Stimulated activated CD4-positive, alpha-beta T cell treated with anti-CD3 and anti-CD28 coated beads, TNF-alpha, amount 100 ng/mL, for 1 hour (primary cell): ENCODE measurements around the gene CAD.
"Not testable (repeated sequence)": the region's sequence is repeated elsewhere in the genome, so short reads cannot be mapped to it uniquely, and the experiment has no call there.

Experiments
- DNase-seq, 3 donors: peaks; one replicate each; pipeline ENCODE4 v3.0.0-alpha.2; 2020; ENCODE audit warnings: low read depth in 3 of 3, low spot score in 1 of 3

The CAD gene

DNA sequence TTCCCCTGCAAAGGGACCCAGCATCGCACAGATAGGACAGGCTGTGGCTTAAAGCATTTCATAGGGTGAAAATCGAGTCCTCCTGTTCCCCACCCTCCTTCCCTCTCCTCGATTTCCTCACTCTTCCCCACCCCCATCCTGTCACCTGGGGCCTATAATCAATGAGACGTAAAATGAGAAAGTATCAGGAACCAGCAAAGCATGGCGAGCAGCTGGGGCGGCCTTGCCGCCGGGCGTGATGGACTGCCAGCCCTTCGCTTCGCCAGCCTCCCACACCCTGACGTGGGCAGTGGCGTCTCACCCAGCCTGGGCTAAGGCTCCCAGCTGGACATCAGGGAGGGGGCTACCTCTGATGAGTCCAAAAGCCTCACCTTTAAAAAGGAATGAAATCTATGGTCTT lies 34.6 kb downstream of the CAD start:
- DNase-seq, result no peak

DNA sequence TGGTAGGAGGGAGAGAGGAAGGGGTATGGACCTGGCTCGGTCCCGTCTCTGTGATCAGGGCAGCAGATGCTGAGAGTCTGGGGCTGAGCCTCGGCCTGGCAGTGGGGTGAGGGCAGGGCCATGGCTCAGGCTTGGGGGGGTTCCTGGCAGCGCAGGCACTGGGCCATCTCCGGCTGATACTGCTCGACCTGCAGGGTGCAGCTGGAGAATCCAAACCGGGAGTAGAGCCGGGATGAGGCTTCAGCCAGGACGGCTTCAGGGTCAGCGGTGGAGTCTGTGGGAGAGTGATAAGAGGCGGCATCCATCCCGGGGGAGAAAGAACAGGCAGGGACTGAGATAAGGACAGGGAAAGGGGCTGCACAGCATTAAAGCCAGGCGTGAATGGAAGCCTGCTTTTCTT lies 38.0 kb downstream of the CAD start:
- no peak for DNase-seq

DNA sequence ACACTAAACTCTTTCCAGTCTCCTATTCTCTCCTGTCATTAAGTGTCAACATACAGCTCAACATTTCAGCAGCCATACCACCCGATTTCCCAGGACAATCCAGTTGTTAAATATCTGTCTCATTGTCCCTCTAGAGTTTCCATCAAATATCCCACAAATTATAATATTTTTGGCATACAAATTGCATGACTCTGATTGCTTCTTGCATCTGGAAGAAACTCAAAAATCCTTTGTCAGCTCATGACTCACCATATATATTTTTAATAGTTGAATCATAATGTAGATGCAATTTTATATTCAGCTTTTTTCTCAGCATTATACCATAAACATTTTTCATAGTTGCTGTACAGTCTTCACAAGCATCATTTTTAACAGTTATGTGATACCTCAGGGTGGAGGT lies 38.5 kb downstream of the CAD start:
- DNase-seq, result no peak

DNA sequence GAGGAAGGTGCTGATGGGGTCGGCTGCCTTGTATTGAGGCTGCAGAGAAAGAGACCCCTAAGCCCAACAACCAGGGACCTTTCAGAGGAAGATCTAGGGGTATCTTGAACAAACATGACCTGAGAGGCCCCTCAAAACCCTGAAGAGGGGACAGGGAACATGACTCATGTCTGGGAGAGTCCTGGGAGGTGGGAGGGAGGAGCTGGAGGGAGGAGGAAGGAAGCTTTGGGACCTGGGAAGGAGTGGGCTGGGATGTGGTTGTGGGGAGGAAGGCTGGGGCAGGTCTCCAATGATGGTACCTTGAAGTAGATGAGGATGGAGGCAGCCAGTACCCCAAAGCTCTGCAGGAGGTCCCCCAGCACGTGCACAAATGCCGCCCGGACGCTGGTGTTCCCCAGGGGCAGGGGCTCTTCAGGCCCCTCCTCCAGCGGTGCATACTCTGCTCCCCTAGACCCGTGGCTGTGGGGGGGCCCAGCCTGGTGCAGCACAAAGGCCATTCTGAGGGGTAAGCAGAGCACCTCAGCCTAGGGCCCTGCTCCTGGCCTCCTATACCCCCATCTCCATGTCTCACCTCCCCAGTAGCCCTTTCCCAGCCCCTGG lies 39.8 kb downstream of the CAD start:
- no peak for DNase-seq

DNA sequence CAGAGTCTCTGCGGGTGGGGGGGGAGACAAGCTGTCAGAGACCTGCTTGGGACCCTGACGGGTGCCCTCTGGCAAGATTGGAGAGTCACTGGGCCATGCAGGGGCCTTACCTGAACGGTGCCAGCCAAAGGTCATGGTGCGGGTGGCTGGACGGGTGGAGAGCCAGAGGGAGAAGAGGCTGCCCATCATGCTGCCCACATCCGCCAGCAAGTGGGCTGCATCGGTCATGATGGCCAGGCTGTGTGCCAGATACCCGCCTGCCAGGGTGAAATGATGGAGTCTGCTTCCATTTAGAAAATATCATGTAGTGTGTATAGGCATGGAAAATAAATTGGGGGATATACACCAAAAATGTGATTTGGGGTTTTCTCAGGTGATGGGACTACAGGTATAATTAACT lies 40.9 kb downstream of the CAD start:
- no peak for DNase-seq

DNA sequence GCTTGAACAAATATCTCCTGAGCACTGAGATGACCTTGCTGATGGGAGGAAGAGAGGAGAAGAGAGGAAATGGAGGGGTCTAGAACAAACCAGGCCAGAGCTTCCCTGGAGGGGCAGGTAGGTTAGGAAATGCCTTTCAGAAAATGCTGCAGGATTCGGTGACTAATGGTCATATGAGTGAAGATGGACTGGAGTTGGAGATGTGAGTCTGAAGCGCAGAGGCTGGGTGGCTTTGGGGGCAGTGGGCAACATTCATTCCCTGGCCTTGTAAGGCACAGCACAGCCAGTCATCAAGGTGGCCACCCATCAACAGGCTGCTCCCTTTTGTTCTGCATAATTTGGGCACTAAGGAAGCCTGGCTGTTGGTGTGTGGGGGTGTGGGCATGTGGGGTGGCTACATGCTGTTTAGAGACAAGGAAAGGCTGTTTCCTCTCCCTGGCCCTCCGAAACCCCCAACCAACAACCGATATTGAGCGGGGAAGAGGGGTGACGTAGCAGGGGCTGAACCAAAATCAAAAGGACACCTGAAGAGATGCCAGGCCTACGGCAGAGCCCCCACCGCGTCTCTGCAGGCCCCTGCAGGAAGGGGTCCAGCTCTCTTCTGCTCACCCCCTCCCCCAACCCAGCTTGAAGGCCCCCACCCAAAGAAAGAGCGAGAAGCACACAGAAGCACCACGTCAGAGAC lies 44.2 kb downstream of the CAD start:
- no peak for DNase-seq

DNA sequence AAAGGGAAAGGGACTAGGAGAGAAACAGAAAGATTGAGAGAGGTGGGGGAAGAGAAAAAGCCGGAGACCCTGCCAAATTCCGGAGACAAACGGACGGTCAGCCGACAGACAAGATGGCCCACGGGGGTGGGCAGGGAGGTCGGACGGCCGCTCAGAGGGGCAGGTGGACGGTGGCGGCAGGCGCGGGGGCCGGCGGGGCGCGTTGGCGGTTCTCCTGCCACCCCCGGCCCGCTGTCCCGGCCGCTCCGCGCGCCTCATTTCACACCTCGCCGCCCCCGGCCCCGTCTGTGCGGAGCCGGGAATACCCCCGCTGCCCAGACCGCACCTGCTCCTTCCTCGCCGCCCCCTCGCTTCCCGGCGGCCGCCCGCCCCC lies 44.7 kb downstream of the CAD start:
- no peak for DNase-seq

DNA sequence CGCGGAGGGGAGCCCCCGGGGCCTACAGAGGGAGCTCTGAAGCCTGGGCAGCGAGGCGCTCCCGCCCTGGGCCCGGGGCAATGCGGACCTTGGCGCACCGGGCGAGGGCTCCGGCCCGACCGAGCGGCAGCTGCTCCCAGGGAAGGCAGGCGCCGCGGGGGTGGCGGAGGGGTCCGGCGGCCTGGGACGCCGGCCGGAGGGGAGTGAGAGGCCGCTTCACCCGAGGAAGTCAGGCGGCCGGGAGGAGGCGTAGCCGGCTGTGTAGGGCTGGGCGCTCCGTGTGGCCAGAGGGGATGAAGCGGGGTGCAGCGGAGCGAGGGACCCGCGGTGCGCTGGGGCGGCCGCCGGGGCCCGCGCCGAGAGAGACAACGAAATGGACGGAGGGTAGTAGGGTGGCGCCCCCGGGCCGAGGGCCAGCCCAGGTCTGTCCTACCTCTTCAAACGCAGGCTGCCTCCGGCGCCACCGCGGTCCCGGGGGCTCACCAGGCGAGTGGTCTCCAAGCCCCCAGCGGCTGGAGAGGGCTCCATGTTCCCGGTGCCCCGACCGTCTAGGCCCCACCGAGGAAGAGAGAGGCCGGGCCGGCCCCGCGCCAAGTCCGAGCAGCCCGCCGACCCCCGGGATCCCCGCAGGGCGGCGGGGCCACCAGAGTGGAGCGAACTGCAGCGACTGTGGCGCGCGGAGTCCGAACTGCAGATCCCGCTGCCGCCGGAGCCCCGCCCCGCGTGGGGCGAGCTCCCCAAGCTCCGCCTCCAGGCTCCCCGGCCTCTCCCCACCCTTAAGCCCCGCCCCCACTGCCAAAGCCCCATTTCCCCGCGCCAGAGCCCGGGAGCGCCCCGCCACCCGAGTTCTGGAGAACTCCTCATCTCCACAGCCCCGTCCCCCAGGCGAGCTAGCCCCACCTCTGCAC lies 45.5 kb downstream of the CAD start, which contains the start of gene SLC30A3:
SLC30A3 (minus strand) TSS at position 669 of the 908 bp plus-strand sequence; CDS start at position 528, 141 bp downstream.
- DNase-seq, result peak; percentile 11 to 56 (median 37)

DNA sequence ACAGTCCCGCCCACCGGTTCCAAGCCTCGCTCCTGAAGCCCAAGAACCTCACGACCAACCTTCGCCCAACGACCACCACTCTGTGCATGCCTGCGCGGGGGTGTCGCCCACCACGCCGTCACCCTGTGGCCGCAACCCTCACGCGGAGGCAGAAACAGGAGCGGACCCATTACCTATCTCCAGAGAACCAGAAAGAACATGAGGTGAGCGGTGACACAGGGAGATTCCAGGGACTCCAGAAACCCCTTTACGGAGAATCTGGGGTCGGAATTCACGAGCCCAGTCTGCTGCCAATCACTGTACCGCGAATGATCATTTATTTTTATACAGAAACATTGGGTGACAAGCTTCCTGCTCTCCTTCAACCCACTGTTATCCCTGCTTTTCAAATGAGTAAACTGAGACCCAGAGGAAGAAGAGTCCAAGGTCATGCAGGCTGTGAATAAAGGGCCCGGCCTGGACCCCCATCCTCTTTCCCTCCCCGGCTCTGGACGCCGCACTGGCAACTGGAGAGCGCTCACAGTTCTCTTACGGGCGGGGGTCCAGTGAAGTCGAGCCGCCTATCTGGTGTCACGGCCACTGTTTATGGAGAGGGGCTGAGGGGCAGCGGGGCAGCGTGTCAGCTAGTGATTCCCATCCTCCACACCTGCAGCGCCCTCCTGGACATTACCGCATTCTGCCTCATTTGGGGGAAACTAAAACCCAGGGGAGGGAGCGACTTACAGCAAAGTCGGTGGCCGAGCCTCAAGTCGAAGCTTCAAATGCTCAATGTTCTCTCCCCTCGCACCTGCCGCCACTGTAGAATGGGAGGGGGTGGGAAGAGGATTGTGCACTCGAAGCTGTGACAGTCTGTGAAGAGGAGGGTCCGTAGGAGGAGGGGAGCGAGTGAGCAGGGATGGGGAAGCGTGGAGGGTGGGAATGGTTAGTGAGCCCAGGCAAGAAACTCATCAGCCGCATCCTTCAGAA lies 46.4 kb downstream of the CAD start:
- DNase-seq, result no peak

DNA sequence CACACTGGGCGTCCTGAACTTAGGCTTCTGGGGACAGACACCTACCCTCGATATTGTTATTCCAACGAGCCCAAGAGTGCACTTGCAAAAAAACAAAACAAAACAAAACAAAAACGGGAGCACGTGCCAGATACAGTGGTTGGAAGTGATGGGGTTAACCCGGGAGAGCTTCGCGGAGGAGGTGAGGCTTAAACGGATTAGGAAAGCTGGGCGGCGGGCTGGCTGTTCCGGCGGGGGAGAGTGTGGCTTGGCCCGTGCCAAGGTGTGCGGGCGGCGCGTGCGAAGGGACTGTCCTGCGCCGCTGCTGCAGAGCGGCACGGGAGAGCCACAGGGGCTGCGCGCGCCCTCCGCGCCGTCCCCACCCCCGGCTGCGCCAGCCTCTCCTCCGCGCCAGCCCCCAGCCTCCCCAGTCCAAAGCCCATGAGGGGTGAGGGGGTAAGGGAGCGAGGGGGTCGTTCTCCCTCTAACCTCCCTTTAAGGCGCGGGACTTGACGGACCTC lies 47.1 kb downstream of the CAD start:
- DNase-seq, result no peak

DNA sequence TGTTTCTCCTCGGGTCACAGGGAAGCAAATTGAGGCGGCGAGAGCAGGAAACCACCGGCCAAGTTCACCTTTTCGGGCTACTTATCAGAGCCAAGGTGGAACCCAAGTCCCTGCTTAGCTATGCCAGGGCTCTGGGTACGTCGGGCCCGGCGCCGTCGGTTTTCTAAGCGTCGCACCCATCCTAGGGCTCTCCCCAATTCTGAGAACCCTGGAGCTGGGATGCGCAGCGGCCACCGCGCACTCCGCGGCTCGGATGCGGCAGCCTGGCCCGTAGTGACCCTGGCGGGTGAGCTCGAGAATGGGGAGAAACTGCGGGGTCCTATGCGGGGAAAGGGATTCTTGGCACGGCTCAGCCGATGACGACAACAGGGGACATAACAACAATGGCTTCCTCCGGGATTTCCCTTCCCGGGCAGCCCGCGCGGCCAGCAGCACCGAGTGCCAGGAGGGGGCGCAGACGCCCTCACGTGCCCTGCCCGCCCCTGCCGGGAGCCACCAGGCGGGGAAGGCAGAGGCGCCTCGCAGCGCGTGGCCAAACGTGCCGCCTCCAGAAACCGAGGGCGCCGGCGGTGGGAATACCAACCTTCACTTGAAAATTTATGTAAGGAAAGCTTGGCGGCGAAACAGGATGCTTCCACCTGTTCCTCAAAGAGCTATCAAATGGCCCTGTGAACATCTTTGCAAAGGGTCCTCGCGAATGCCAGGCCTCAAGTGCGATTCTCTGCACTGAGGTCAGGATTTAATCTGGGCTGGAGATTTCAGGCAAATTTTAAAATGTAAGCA lies 47.8 kb downstream of the CAD start:
- peak; percentile 18 to 49 (median 31) for DNase-seq

DNA sequence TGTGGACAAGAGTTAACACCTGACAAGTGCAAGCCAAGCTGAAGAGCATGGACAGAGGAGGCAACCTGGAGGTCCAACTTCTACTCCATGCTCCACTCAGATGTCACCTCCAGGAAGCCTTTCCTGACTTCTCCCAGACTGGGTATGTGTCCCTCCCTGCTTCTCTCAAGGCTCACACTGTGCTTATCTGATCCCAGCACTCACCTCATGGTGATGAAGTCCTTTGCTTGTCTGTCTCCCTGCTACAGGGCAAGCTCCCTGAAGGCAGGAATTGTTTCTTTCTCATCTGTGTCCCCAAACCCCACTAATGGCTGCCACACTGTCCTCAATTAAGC lies 48.3 kb downstream of the CAD start:
- no peak for DNase-seq

DNA sequence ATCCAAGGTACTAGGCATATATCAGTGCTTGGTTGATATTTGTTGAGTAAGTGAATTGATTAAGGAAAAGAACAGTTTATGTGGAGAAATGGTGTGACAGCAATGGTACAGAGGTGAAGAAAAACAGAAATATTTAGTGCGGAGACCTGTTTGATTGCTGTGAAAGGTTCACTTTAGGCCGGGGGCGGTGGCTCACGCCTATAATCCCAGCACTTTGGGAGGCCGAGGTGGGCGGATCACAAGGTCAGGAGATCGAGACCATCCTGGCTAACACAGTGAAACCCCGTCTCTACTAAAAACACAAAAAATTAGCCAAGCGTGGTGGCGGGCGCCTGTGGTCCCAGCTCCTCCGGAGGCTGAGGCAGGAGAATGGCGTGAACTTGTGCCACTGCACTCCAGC lies 51.1 kb downstream of the CAD start:
- not testable (repeated sequence) for DNase-seq

DNA sequence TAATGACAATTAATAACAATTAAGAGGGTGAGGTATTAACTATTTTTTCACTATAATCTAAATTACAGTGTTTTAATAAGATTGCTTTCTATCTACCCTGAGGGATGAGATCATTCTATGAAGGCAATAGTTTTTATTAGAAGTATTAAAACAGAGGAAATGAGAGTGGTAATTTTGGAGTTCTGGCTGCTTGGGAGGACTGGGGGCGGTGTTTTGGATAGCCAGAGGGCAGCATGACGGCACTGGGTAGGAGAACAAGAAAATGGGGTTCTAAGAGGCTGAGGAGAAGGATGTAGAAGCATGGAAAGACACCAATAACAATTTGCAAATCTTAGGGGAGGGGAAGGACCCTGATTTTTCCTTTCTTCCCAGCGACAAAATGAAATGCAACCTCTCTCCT lies 53.0 kb downstream of the CAD start:
- no peak for DNase-seq

DNA sequence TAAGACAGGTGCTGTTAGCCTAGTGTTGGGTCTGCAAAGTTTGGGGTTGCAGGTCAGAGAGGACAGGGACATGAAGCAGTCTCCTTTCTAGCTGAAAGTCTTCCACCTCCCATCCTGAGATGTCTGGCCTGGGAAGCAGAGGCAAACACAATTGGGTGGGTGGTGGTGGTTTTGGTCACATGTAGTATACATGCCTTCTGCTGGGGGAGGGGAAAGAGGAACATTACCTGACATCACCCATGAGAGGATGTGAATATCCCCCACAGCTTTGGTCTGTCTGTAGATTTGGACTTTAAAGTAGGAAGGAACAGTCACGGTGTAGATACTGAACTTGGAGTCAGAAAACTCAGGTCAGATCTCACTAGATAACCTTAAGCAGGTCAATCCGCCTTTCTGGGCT lies 53.5 kb downstream of the CAD start:
- no peak for DNase-seq

DNA sequence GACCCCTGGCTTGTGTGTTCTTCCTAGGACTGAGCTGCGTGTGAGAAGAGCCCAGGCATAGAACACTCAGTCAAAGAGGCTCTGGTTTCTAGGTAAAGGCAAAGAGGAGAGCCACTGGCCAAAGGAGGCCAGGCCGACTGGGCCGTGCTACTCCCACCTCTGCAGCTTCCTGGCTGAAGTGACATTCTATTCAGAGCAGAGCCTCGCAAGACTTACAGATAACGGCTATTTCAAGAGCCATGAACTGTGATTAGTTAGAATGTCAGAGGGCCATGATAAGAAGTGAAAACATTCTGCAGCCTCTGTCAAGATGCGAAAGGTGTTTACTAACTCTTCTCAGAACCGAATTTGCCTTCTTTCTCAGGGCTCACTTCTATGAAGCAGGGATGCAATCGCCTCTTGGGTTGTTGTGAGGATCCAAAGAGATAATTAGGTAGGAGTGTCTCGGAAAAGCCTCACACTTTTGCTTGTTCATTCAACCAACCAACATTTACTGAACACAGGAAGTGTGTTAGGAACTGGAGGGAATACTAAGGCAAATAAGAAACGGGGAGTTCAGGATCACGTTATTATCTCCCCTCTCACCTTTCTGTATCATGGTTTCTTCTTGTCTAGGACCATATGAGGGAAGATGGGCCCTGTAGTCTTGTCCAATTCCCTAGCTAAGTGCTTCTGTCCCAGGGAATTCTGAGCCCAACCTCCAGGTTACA lies 54.6 kb downstream of the CAD start:
- no peak for DNase-seq

DNA sequence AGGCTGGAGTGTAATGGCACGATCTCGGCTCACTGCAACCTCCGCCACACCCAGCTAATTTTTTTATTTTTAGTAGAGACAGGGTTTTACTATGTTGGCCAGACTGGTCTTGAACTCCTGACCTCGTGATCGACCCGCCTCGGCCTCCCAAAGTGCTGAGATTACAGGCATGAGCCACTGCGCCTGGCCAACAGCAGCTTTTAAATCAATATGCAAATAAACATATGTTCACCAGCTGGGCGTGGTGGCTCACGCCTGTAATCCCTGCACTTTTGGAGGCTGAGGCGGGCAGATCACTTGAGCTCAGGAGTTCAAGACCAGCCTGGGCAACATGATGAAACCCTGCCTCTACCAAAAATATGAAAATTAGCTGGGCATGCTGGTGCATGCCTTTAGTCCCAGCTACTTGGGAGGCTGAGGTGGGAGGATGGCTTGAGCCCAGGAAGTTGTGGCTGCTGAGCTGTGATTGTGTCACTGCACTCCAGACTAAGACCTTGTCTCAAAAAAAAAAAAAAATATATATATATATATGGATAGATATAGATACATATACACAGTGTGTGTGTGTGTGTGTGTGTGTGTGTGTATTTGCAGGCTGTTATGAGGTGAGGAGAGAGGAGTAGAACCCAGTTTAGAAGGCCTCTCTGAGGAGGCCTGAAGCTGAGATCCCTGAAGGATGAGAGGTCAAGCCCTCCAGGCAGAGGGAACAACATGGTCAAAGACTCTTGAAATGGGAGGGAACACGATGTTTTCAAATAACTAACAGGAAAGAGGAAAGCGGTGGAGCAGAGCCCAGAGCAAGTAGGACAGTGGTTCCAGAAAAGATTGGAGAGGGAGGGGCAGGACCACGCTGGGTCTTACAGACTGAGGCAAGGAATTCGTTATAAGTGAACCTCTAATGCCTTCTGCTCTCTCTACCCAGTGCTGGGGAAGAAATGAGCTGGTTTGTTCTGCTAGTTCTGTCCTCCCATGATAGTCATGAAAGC lies 55.7 kb downstream of the CAD start:
- DNase-seq, result not testable (repeated sequence)
